ENCODE results near the gene CAMKV. TPM values are rescaled to one million over a fixed set of nuclear protein-coding genes. Genes with fewer than 3 reads are reported as not detected.

CAMKV gene
- total and polyA plus RNA-seq, 2 of the 8 experiments (the other 6 are each of a cell fraction or from before 2014, with no cell fraction given): 56.3 to 66.4 TPM

DNA sequence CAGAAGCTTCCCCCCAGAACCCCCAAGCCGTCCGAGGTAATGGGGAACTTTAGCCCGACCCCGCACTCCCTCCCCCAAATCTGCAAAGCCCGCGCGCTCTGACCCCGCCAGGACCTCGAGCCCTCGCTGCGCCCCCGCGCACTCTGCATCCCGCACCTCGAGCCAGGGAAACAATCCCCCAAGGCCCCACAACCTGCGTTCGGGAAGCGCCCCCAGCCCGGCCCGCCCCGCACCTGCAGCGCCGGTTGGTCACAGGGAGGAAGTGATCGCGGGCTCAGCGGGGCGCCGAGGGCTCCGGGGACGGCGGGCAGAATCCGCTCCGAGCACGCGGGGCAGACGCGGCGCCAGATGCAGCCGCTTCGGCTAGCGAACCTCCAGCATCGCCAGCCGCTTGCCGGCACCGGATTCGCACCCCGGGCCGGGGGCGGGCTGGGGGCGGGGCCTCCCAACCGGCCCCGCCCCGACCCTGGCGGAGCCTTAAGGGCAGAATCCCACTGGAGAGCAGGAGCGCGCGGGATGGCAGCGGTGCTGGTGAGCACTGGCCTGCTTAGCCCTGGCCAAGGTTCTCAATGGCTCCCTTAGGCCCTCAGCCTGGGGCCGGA is at the start of gene CAMKV (continued):
- TF ChIP-seq, protein P1, sequence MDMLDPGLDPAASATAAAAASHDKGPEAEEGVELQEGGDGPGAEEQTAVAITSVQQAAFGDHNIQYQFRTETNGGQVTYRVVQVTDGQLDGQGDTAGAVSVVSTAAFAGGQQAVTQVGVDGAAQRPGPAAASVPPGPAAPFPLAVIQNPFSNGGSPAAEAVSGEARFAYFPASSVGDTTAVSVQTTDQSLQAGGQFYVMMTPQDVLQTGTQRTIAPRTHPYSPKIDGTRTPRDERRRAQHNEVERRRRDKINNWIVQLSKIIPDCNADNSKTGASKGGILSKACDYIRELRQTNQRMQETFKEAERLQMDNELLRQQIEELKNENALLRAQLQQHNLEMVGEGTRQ (IDR thresholded peaks at IDR 0.05; ENCODE audit: low read length): no peak
- TF ChIP-seq SRF (IDR thresholded peaks at IDR 0.05; ENCODE audit: low read depth, low read length): no peak
- no peak for TF ChIP-seq RNF2 (IDR thresholded peaks at IDR 0.05; ENCODE audit: borderline replicate concordance, low read depth, low read length, missing control alignments, poor library complexity, severe bottlenecking)
- no peak for TF ChIP-seq CTBP2 (IDR thresholded peaks at IDR 0.05; ENCODE audit: borderline replicate concordance, insufficient read depth, insufficient read length, low read length)
- no peak for TF ChIP-seq POU5F1 (IDR thresholded peaks at IDR 0.05; ENCODE audit: low read depth, low read length)
- TF ChIP-seq ZNF274 (IDR thresholded peaks at IDR 0.05; ENCODE audit: borderline replicate concordance, extremely low read depth, low read length): no peak
- TF ChIP-seq KDM1A (IDR thresholded peaks at IDR 0.05; ENCODE audit: borderline replicate concordance, low read length): no peak
- peak; percentile 85; the same call in 1 of the 2 replicates for TF ChIP-seq RBBP5 (IDR thresholded peaks at IDR 0.05; ENCODE audit: borderline replicate concordance, low read depth, low read length)
- peak; percentile 81 for TF ChIP-seq KDM4A (IDR thresholded peaks at IDR 0.05; ENCODE audit: low read depth, low read length, severe bottlenecking)
- no peak for TF ChIP-seq EZH2 (IDR thresholded peaks at IDR 0.05; ENCODE audit: low read depth, low read length, severe bottlenecking)
- TF ChIP-seq EGR1 (IDR thresholded peaks at IDR 0.05; ENCODE audit: borderline replicate concordance, low read depth, low read length): peak; percentile 19; the same call in 1 of the 2 replicates
- TF ChIP-seq TAF1 (IDR thresholded peaks at IDR 0.05; ENCODE audit: low read depth, low read length): peak; percentile 43; the same call in 1 of the 2 replicates
- no peak for TF ChIP-seq CBX5 (IDR thresholded peaks at IDR 0.05; ENCODE audit: low read depth, low read length)
- no peak for TF ChIP-seq RXRA (IDR thresholded peaks at IDR 0.05; ENCODE audit: insufficient read depth, low read depth, low read length)
- TF ChIP-seq TCF12 (IDR thresholded peaks at IDR 0.05; ENCODE audit: low read depth, low read length): no peak
- TF ChIP-seq GTF2F1 (IDR thresholded peaks at IDR 0.05; ENCODE audit: borderline replicate concordance, low read depth, low read length): no peak
- no peak; the same call in 1 of the 2 replicates for TF ChIP-seq BACH1 (IDR thresholded peaks at IDR 0.05; ENCODE audit: low read length)
- TF ChIP-seq SUZ12 (IDR thresholded peaks at IDR 0.05; ENCODE audit: low read length): no peak
- TF ChIP-seq POLR2A (IDR thresholded peaks at IDR 0.05; ENCODE audit: control extremely low read depth in 1 of 2, low read depth in 2 of 2, low read length in 2 of 2): peak in 1 of 2 experiments; percentile 43; a peak in 1 of 3 replicates
- TF ChIP-seq, protein P2, sequence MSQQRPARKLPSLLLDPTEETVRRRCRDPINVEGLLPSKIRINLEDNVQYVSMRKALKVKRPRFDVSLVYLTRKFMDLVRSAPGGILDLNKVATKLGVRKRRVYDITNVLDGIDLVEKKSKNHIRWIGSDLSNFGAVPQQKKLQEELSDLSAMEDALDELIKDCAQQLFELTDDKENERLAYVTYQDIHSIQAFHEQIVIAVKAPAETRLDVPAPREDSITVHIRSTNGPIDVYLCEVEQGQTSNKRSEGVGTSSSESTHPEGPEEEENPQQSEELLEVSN (IDR thresholded peaks at IDR 0.05): peak; percentile 79
- TF ChIP-seq CHD2 (IDR thresholded peaks at IDR 0.05; ENCODE audit: low read length): no peak
